HCT116 (cell line): Measurements from ENCODE around the gene FRMPD4. TPM values are rescaled to one million over a fixed set of nuclear protein-coding genes. Genes with fewer than 3 reads are reported as not detected.

Experiments used
- ATAC-seq: fragments of 200-7000 bp; cut with Tn5 transposase; 2 replicates; pipeline ENCODE4 v1.9.1; 2020; ENCODE audit warnings: mild to moderate bottlenecking, moderate library complexity
- BruUV-seq: library from RNA; stranded (reverse); fragments of 400-500 nt; replicated peaks from 2 replicates; lab custom pipeline; 2021; lab: Mats Ljungman, UMichigan
- CTCF ChIA-PET: fragments of 300-600 bp; sonication (Branson Sonifier 250); formaldehyde crosslinking; loops from one replicate; lab custom pipeline; 2021; ENCODE audit warnings: antibody characterized with exemption; lab: Charles Lee
- POLR2A ChIA-PET: fragments of 300-600, 350-600 bp; sonication (Branson Sonifier 250); formaldehyde crosslinking; loops from one replicate; lab custom pipeline; 2021; ENCODE audit warnings: antibody characterized with exemption; lab: Charles Lee
- RAD21 ChIA-PET, 2 experiments: fragments of 300-600 bp; sonication (Branson Sonifier 250); formaldehyde crosslinking; loops; one replicate each; lab custom pipeline; 2023; ENCODE audit warnings: low total read pairs in 2 of 2; ENCODE audit not compliant: uncharacterized antibody in 2 of 2, unreplicated experiment in 2 of 2, low non-redundant PET in 1 of 2; lab: Charles Lee
- DNase-seq: peaks from one replicate; pipeline ENCODE4 v3.0.0-alpha.2; 2010; ENCODE audit warnings: low read depth, low spot score
- H2AFZ ChIP-seq: fragments of 200-600 bp; shearing (Covaris generic), sonication (generic); 2 replicates; pipeline ENCODE4 v1.6.1; 2017; ENCODE audit warnings: low read depth, mixed run types, mixed read lengths, antibody characterized with exemption, low read length; ENCODE audit not compliant: poor library complexity, severe bottlenecking
- H3K27ac ChIP-seq: 2 replicates; pipeline ENCODE4 v1.5.1; 2012; ENCODE audit warnings: low read depth, low read length
- H3K27me3 ChIP-seq: fragments of 200-600 bp; sonication (generic); 2 replicates; pipeline ENCODE4 v1.6.1; 2016; ENCODE audit warnings: mixed run types, low read length, mixed read lengths; ENCODE audit not compliant: insufficient read depth
- H3K36me3 ChIP-seq, 2 experiments: fragments of 200-500 bp in 1 of 2; fragments of 200-600 bp in 1 of 2; sonication (Bioruptor generic) in 1 of 2; sonication (generic) in 1 of 2; 2 replicates each; pipeline versions ENCODE4 v1.5.1 to v1.6.1; 2014 to 2016; ENCODE audit warnings: low read length in 2 of 2, inconsistent platforms in 1 of 2, mixed read lengths in 1 of 2, mixed run types in 1 of 2; ENCODE audit not compliant: insufficient read depth in 2 of 2, control insufficient read depth in 1 of 2
- H3K4me1 ChIP-seq, 2 experiments: fragments of 200-600 bp in 1 of 2; sonication (generic) in 1 of 2; 2 replicates each; pipeline versions ENCODE4 v1.5.1 to v1.6.1; 2012 to 2017; ENCODE audit warnings: low read length in 2 of 2, inconsistent platforms in 1 of 2, mild to moderate bottlenecking in 1 of 2, mixed read lengths in 1 of 2, mixed run types in 1 of 2, moderate library complexity in 1 of 2; ENCODE audit not compliant: insufficient read depth in 2 of 2, control insufficient read depth in 1 of 2
- H3K4me2 ChIP-seq: fragments of 200-600 bp; sonication (generic); 2 replicates; pipeline ENCODE4 v1.6.1; 2017; ENCODE audit warnings: mixed run types, low read length, mixed read lengths
- H3K4me3 ChIP-seq, 2 experiments: fragments of 200-600 bp in 1 of 2; sonication (generic) in 1 of 2; replicated peaks in 1 of 2; 2 replicates each; pipeline ENCODE4 v1.5.1; 2011 to 2016; ENCODE audit warnings: low read length in 2 of 2, control low read depth in 1 of 2, low read depth in 1 of 2, mild to moderate bottlenecking in 1 of 2, mixed read lengths in 1 of 2, mixed run types in 1 of 2
- H3K79me2 ChIP-seq: fragments of 200-600 bp; sonication (generic); 2 replicates; pipeline ENCODE4 v1.6.1; 2017; ENCODE audit warnings: mild to moderate bottlenecking, mixed run types, low read length, moderate library complexity, mixed read lengths; ENCODE audit not compliant: insufficient read depth
- H3K9ac ChIP-seq: fragments of 200-600 bp; sonication (generic); 2 replicates; pipeline ENCODE4 v1.6.1; 2016; ENCODE audit warnings: low read length, mixed read lengths
- H3K9me2 ChIP-seq: fragments of 200-600 bp; sonication (generic), shearing (Covaris generic); 2 replicates; pipeline ENCODE4 v1.6.1; 2017; ENCODE audit warnings: mixed run types, mild to moderate bottlenecking, moderate library complexity; ENCODE audit not compliant: insufficient read depth
- H3K9me3 ChIP-seq, 2 experiments: fragments of 200-500 bp in 1 of 2; fragments of 200-600 bp in 1 of 2; sonication (Bioruptor generic) in 1 of 2; sonication (generic) in 1 of 2; 2 replicates each; pipeline ENCODE4 v1.6.1; 2014 to 2017; ENCODE audit warnings: low read length in 2 of 2, mixed read lengths in 2 of 2, inconsistent platforms in 1 of 2, low read depth in 1 of 2, mild to moderate bottlenecking in 1 of 2, mixed run types in 1 of 2, moderate library complexity in 1 of 2; ENCODE audit not compliant: control insufficient read depth in 1 of 2, insufficient read depth in 1 of 2
- H4K20me1 ChIP-seq: fragments of 200-600 bp; sonication (generic), shearing (Covaris generic); 2 replicates; pipeline ENCODE4 v1.6.1; 2017; ENCODE audit warnings: mixed run types, mild to moderate bottlenecking, moderate library complexity; ENCODE audit not compliant: insufficient read depth
- CEBPB ChIP-seq: IDR thresholded peaks from 2 replicates; pipeline ENCODE4 v1.6.1; 2012; ENCODE audit warnings: low read depth
- EGR1 ChIP-seq: IDR thresholded peaks from 2 replicates; pipeline ENCODE4 v1.6.1; 2012; ENCODE audit warnings: low read depth
- ELF1 ChIP-seq: IDR thresholded peaks from 2 replicates; pipeline ENCODE4 v1.6.1; 2012; ENCODE audit warnings: low read depth, borderline replicate concordance
- EZH2 ChIP-seq: fragments of 200-600 bp; sonication (generic); IDR thresholded peaks from 2 replicates; pipeline ENCODE4 v1.6.1; 2017; ENCODE audit warnings: antibody characterized with exemption, mixed run types
- EZH2phosphoT487 ChIP-seq: fragments of 200-600 bp; IDR thresholded peaks from 2 replicates; pipeline ENCODE4 v1.6.1; 2018; ENCODE audit warnings: antibody characterized with exemption, borderline replicate concordance
- FOSL1 ChIP-seq: IDR thresholded peaks from 2 replicates; pipeline ENCODE4 v1.6.1; 2012; ENCODE audit warnings: low read depth
- POLR2A ChIP-seq: IDR thresholded peaks from 2 replicates; pipeline ENCODE4 v1.7.0; 2011; ENCODE audit warnings: borderline replicate concordance; ENCODE audit not compliant: insufficient read depth, insufficient read length; ENCODE audit errors: extremely low read depth
- POLR2AphosphoS5 ChIP-seq: IDR thresholded peaks from 2 replicates; pipeline ENCODE4 v1.6.1; 2011; ENCODE audit warnings: mild to moderate bottlenecking, low read depth, low read length, moderate library complexity
- RAD21 ChIP-seq: IDR thresholded peaks from 2 replicates; pipeline ENCODE4 v1.6.1; 2012; ENCODE audit warnings: low read depth, mild to moderate bottlenecking
- SP1 ChIP-seq: IDR thresholded peaks from 2 replicates; pipeline ENCODE4 v1.6.1; 2012; ENCODE audit warnings: low read depth
- TCF7L2 ChIP-seq: IDR thresholded peaks from 2 replicates; pipeline ENCODE4 v1.7.0; 2011; ENCODE audit warnings: borderline replicate concordance, inconsistent platforms; ENCODE audit not compliant: insufficient read depth, insufficient read length; ENCODE audit errors: extremely low read depth
- YY1 ChIP-seq: IDR thresholded peaks from 2 replicates; pipeline ENCODE4 v1.6.1; 2011; ENCODE audit warnings: low read length, low read depth, moderate library complexity, mild to moderate bottlenecking; ENCODE audit not compliant: insufficient replicate concordance; ENCODE audit errors: extremely low read depth
- intact Hi-C: fragments of 100-400 bp; cut with micrococcal nuclease; formaldehyde crosslinking; loops from 2 replicates; pipeline ENCODE4 v1.10.0; 2022
- total RNA-seq: library from RNA; stranded (reverse); gene quantifications from one replicate; pipeline ENCODE4 v1.2.1, GENCODE V29; 2021; ENCODE audit not compliant: unreplicated experiment
- TF ChIP-seq, protein P1 (sequence below): IDR thresholded peaks from 2 replicates; pipeline ENCODE4 v1.6.1; 2011; ENCODE audit warnings: mild to moderate bottlenecking, low read length, moderate library complexity; ENCODE audit not compliant: insufficient replicate concordance; ENCODE audit errors: extremely low read depth
- TF ChIP-seq, protein P2 (sequence below), 3 experiments: fragments of 200-600 bp in 1 of 3; sonication (generic) in 1 of 3; IDR thresholded peaks in 2 of 3; conservative IDR thresholded peaks in 1 of 3; 2 replicates each; pipeline ENCODE4 v1.5.1; 2012 to 2017; ENCODE audit warnings: low read depth in 2 of 3, low read length in 2 of 3, antibody characterized with exemption in 1 of 3, borderline replicate concordance in 1 of 3, control low read depth in 1 of 3, mild to moderate bottlenecking in 1 of 3, mixed read lengths in 1 of 3, mixed run types in 1 of 3, moderate library complexity in 1 of 3; ENCODE audit not compliant: insufficient read depth in 1 of 3
- TF ChIP-seq, protein P3 (sequence below): IDR thresholded peaks from 2 replicates; pipeline ENCODE4 v1.6.1; 2012; ENCODE audit warnings: low read depth

FRMPD4 gene
- total RNA-seq, 1 experiment from 2014 or later, result not detected

DNA sequence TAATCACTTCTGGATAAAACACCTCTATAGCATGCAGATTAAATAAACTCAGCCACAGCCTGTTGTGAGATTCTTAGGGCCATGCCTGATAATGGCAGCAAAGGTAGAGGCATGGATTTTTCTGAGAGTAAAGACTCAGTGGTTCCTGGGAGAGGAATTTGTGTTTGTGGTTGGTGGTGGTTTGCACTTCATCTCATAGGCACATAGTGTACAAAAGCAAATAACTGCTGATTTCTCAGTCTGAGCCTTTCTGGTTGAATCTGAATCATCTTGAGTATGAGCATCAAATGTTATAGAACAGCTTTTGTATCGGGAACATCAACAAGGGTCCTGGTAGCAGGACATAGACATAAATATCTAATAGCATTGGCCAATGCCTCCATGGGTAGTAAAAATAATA, 274.3 kb downstream of the FRMPD4 start (continued):
- TF ChIP-seq, protein P1, sequence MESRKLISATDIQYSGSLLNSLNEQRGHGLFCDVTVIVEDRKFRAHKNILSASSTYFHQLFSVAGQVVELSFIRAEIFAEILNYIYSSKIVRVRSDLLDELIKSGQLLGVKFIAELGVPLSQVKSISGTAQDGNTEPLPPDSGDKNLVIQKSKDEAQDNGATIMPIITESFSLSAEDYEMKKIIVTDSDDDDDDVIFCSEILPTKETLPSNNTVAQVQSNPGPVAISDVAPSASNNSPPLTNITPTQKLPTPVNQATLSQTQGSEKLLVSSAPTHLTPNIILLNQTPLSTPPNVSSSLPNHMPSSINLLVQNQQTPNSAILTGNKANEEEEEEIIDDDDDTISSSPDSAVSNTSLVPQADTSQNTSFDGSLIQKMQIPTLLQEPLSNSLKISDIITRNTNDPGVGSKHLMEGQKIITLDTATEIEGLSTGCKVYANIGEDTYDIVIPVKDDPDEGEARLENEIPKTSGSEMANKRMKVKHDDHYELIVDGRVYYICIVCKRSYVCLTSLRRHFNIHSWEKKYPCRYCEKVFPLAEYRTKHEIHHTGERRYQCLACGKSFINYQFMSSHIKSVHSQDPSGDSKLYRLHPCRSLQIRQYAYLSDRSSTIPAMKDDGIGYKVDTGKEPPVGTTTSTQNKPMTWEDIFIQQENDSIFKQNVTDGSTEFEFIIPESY, result no peak
- no peak for TF ChIP-seq EGR1
- no peak for TF ChIP-seq EZH2phosphoT487
- no peak for TF ChIP-seq TCF7L2
- TF ChIP-seq CEBPB, result no peak
- TF ChIP-seq POLR2A, result no peak
- TF ChIP-seq, protein P2, sequence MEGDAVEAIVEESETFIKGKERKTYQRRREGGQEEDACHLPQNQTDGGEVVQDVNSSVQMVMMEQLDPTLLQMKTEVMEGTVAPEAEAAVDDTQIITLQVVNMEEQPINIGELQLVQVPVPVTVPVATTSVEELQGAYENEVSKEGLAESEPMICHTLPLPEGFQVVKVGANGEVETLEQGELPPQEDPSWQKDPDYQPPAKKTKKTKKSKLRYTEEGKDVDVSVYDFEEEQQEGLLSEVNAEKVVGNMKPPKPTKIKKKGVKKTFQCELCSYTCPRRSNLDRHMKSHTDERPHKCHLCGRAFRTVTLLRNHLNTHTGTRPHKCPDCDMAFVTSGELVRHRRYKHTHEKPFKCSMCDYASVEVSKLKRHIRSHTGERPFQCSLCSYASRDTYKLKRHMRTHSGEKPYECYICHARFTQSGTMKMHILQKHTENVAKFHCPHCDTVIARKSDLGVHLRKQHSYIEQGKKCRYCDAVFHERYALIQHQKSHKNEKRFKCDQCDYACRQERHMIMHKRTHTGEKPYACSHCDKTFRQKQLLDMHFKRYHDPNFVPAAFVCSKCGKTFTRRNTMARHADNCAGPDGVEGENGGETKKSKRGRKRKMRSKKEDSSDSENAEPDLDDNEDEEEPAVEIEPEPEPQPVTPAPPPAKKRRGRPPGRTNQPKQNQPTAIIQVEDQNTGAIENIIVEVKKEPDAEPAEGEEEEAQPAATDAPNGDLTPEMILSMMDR (IDR thresholded peaks at IDR 0.05 in 2 of 3, conservative IDR thresholded peaks at IDR 0.05 in 1 of 3; ENCODE audit: borderline replicate concordance in 1 of 3, insufficient read depth in 1 of 3, low read depth in 2 of 3, low read length in 2 of 3), result no peak
- no peak for TF ChIP-seq ELF1

DNA sequence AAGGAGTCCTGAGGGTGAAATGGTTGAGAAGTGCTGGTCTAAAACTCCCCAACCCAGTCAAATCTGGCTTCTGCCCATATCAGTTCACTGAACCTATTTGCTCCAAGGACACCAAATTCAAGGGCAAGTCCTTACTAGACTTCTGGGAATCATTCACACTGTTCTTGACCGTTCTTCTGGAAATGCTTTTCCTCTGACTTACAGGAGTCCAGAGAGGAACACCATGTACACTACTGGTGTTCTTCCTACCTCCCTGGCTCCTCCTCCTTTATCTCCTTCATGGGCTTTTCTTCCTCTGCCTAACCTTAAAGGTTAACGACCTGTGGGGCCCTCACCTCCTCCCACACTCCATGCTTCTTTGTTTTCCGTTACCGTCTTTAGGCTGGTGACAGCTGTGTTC, 281.3 kb downstream of the FRMPD4 start:
- ATAC-seq, result no peak
- no peak for DNase-seq
- Histone ChIP-seq H2AFZ (no peak overlapping the region), H3K4me1 (no peaks in the 10 kb centered on the region), H3K9me3 (no peaks in the 10 kb centered on the region), H3K27me3 (no peaks in the 10 kb centered on the region), H3K4me3 (no peak overlapping the region), H3K36me3 (no peaks in the 10 kb centered on the region), H3K9me2 (no peaks in the 10 kb centered on the region), H3K4me2 (no peak overlapping the region), H4K20me1 (no peaks in the 10 kb centered on the region), H3K27ac (no peak overlapping the region), H3K79me2 (no peaks in the 10 kb centered on the region), H3K9ac (no peak overlapping the region)
- ChIA-PET RAD21 (no interaction called here), CTCF (no interaction called here), POLR2A (no interaction called here)
- intact Hi-C loops, result no loop called here
- no TSS peak for BruUV-seq
- TF ChIP-seq YY1 (no peak), POLR2AphosphoS5 (no peak), ELF1 (no peak), FOSL1 (no peak), EGR1 (no peak), RAD21 (no peak), TCF7L2 (no peak), EZH2 (no peak), SP1 (no peak)
- TF ChIP-seq, protein P3, sequence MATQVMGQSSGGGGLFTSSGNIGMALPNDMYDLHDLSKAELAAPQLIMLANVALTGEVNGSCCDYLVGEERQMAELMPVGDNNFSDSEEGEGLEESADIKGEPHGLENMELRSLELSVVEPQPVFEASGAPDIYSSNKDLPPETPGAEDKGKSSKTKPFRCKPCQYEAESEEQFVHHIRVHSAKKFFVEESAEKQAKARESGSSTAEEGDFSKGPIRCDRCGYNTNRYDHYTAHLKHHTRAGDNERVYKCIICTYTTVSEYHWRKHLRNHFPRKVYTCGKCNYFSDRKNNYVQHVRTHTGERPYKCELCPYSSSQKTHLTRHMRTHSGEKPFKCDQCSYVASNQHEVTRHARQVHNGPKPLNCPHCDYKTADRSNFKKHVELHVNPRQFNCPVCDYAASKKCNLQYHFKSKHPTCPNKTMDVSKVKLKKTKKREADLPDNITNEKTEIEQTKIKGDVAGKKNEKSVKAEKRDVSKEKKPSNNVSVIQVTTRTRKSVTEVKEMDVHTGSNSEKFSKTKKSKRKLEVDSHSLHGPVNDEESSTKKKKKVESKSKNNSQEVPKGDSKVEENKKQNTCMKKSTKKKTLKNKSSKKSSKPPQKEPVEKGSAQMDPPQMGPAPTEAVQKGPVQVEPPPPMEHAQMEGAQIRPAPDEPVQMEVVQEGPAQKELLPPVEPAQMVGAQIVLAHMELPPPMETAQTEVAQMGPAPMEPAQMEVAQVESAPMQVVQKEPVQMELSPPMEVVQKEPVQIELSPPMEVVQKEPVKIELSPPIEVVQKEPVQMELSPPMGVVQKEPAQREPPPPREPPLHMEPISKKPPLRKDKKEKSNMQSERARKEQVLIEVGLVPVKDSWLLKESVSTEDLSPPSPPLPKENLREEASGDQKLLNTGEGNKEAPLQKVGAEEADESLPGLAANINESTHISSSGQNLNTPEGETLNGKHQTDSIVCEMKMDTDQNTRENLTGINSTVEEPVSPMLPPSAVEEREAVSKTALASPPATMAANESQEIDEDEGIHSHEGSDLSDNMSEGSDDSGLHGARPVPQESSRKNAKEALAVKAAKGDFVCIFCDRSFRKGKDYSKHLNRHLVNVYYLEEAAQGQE, result no peak
- TF ChIP-seq, protein P2 (IDR thresholded peaks at IDR 0.05 in 2 of 3, conservative IDR thresholded peaks at IDR 0.05 in 1 of 3; ENCODE audit: borderline replicate concordance in 1 of 3, insufficient read depth in 1 of 3, low read depth in 2 of 3, low read length in 2 of 3), result no peak
